ENCODE measurements around the gene RIPPLY2. TPM values are rescaled to one million over a fixed set of nuclear protein-coding genes. Genes with fewer than 3 reads are reported as not detected.
A peak's percentile ranks its signal among the peaks of the same experiment; 100 is the strongest.
"Not testable (repeated sequence)": the region's sequence is repeated elsewhere in the genome, so short reads cannot be mapped to it uniquely, and the experiment has no call there.

Gene RIPPLY2, protein sequence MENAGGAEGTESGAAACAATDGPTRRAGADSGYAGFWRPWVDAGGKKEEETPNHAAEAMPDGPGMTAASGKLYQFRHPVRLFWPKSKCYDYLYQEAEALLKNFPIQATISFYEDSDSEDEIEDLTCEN
- total RNA-seq (2014; rRNA removed) = not detected in 2 replicates
- polyA plus RNA-seq (2012) = not detected

DNA sequence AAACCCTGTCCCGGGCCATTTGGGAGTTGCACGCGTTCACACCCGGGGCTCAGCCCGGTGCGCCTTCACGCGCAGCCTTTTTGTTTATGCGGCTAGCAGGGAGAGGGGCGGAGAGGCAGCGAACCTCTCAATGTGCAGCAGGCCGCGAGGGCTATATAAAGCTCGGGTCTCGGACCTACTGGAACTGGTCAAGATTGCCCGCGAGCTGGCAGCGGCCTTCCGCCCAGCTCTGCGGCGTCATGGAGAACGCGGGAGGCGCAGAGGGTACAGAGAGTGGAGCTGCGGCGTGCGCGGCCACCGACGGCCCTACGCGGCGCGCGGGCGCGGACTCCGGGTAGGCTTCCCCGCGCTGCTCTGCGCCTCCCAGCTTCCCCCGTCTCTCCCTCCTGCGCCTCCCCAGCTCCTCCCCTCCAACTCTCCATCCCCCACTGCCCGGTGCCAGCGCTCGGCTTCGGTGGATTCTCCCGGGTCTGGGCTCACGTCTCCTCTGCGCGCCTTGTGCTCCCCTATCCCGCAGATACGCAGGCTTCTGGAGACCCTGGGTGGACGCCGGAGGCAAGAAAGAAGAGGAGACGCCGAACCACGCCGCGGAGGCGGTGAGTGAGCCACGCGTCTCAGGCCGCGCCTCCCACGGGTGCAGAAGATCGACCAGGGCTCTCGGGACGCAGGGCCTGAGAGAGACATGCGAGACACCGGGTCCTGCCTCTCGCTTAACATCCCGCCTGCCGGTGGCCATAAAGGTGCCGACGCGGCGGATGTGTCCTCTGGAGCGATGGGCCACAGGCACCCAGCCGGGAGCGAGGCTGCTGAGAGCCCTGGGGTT, at the start of gene RIPPLY2:
RIPPLY2 (plus strand) TSS at position 183 of the 823 bp plus-strand sequence; CDS start at position 240, 57 bp downstream.
- DNase-seq (ENCODE audit: low read depth) = no peak

DNA sequence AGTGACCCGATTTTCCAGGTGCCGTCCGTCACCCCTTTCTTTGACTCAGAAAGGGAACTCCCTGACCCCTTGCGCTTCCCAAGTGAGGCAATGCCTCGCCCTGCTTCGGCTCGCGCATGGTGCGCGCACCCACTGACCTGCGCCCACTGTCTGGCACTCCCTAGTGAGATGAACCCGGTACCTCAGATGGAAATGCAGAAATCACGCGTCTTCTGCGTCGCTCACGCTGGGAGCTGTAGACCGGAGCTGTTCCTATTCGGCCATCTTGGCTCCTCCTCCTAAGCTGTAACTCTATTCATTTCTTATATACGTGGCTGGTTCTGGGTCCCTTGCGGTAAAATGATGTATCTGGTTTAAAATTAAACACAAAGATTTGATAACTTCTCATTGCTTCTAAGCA, 49.7 kb upstream of the RIPPLY2 start:
- DNase-seq (ENCODE audit: low read depth) = not testable (repeated sequence)

DNA sequence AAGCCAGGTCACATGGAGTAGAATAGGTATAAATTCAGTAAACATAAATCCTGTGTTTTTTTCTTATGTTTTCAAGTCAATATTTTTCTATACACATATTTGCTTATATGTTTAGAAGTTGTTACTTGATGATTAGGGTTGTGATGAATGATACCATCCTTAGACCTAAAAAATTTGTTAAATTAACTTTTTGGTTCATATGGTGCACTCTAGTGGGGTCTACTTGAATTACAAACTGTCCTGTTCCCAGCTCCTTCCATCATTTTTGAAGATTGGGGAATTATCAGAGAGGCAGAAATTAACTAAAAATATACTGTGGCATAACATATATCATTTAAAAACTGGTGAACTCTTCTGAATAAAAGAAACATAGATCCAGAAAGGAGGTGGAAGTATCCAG, 48.3 kb upstream of the RIPPLY2 start:
- no peak for DNase-seq (ENCODE audit: low read depth)

DNA sequence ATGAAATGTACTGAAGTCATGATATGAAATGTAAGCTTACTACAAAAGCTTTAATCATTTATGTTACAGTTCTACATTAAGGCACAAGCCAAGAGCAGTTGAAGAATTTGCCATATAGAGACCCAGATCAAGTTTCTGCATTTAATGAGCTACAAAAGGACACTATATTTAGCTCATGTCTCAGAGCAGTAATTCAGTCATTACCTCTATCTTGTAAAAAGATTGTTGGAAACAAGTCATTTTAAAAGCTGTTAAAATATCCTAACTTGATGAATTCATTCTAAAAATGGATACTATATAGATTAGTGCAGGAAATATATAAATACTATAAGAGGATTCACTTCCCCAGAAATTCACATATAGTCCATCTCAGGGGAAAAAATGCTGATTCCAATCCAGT, 45.2 kb upstream of the RIPPLY2 start:
- DNase-seq (ENCODE audit: low read depth) = no peak

DNA sequence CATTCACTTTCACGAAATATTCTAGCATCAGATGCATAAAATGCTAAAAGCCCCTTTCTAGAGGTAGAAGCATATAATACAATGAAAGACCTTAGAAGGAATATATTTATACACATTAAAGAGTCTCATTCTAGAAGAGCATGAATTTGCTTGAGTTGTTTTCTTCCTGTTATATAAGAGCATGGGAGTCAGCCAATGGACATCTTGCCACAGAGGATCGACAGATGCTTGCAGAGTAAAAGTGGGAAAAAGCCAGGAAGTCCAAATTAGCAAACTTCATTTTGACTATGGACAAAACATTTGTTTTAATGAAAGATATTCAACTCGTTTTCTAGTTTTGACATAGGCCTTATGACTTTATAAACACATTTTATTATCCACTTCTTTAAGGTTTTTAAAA, 44.2 kb upstream of the RIPPLY2 start:
- DNase-seq (ENCODE audit: low read depth) = no peak

DNA sequence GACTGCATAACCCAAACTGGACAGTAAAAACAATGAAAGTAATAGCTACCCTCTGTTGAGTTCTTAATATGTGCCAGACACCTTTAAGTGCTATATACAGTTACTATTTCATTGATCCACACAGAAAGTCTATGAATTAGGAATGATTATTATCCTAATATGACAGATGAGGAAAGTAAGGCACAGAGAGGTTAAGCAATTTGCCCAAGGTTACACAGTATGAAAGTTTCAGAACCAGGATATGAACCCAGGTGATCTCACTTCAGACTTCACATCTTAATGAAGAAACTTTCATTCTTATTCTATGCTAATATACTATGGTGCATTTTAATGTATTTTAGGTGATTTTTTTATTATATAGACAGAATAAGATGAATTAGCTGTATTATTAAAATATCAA, 40.6 kb upstream of the RIPPLY2 start:
- no peak for DNase-seq (ENCODE audit: low read depth)

DNA sequence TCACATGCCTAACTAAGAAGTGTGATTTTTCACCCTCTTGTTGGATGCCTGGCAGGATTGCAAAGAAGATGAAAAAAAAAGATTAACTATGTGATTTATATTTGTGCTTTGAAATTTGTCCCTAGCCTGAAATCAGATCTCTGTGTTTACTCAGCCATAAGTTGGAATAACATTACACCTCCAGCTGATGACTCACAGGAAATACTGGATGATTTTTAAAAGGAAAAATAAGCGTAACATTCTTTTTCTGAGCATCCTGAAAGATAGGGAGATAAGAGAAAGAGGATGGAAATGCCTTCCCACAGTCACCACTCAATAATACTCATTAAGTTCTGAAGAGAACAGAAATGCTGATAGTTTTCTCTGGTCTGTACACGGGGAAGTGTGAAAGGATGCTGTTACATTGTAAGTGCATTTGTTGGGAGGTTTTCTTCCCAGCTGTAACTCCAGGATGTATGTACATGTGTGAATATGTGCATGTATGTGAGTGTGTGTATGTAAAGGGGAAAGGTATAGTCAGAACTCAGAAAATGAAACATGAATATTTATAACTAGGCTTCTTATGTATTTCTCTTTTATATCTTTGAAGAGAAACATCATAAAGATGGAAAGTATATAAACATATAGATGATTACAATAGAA, 37.4 kb upstream of the RIPPLY2 start:
- peak; percentile 57 for DNase-seq (ENCODE audit: low read depth)

DNA sequence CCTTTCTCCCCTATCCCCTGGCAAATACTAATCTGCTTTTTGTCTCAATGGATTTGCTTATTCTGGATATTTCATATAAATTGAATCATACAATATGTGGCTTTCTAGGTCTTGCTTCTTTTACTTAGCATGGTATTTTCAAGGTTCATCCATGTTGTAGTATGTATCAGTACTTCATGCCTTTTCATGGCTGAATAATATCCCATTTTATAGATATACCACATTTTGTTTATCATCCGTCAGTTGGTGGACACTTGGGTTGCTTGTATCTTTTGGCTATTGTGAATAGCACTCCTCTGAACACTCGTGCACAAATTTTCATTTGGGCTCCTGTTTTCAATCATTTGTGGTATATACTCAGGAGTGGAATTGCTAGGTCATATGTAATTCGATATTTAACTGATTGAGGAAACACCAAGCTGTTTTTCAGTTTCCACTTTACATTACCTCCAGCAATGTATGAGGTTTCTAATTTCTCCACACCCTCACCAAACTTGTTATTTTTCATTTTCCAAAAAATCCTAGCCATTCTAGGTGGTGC, 30.5 kb upstream of the RIPPLY2 start:
- no peak for DNase-seq (ENCODE audit: low read depth)

DNA sequence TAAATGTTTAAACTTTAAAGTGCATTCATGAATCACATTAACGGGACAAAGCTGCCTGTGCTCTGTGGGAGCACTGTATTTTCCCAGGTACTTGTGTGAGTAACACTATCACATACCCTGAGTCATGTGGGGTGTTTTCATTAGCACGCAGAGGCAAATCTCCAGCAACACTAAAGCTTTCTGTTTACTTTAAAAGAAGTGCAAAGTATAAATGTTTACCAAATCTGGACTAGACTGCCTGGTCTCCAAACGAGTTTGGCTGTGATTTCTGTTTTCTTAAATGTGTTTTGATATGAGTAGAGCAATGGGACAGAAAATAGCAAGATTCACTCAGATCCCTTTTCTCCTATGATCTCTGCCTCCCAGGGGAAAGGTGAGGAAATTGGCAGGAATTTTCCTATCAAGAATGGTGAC, 28.8 kb upstream of the RIPPLY2 start:
- DNase-seq (ENCODE audit: low read depth) = peak; percentile 23

DNA sequence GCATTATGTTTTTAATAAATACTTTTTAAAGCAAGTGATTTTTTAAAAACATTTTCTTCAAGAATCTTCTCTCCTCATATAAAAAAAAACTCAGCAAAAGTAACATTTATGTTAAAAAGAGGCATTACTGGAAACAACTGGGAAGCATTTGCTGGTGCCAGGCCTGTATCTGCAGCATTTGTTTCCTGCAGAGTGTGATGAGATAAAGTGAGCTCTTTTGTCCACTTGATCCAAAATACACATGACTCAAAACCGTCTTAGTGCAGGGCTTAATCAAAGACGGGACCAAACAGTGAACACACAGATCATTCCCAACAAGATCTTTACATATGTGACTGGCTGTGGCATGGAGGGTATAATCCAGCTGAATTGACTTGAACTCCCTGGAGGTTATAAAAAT, 28.3 kb upstream of the RIPPLY2 start:
- no peak for DNase-seq (ENCODE audit: low read depth)

DNA sequence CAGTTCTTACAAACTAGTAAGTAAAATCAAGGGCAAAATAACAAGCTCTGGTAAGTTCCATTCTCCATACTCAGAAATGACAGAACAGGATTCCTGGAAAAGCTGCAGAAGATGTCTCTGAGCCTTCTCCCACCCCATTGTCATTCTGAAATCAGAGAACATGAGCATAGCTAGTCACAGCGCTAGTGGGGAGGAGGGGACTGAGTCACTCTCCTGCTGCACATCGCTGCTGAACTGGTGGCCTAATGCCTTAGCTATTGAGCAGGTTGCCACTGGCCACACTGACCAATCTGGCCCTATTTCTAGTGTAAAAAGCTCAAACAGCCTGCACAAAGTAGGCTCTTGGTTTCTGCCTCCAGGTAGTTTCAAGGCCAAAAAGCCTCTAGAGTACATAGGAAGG, 26.1 kb upstream of the RIPPLY2 start:
- no peak for DNase-seq (ENCODE audit: low read depth)

DNA sequence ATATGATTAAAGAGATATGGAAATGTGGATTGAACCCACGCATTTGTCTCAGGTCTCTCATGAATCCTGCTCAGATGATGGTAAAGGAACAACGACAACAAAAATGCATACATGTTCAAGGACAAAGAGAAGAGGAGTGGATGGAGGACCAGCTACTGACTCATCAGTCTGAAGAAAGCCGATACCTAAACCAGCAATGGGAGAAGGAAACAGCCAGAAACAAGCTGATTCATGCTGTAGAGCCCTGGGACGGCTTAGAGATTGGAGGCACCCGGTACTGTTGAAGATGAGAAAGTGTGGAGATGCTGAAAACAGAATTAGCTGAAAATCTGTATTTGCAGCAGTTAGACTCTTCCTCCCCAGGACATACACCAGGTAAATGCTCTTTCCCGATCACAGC, 14.4 kb upstream of the RIPPLY2 start:
- peak; percentile 58 for DNase-seq (ENCODE audit: low read depth)

DNA sequence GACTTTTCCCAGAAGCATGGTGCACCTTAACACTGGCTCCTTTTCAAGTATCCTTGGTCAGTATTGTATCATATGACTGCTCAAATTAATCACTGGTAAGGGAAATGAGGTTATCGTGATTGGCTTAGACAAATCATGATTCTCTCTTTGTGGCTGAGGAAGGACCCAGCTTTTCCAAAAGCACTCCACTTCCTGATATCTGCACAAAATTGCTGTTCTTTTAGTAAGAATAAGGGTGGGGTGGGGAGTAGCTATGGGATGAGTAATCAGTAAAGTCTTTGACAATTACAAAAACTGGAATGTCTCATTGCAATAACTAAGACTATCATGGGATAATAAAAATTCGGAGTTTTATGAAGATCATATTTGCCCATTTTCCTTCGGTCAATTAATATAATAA, 9.0 kb upstream of the RIPPLY2 start:
- no peak for DNase-seq (ENCODE audit: low read depth)

DNA sequence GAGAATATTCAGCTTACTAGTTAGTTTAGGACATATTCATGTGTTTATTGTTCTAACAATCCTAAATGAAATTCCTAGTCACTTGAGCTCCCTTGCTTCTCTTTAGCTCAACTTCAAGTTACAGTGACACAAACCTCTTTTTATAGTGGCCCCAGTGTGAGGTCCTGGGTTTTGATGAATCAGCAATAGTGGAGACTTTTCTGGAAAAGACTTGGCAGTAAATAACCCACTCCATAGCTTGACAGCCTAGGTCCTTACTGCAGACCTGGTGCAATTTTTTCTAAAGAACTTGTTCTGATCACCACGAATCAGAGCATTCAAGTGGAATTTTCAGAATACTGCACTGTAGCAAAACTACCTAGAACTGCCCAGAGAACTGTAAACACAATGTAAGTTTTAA, 6.9 kb upstream of the RIPPLY2 start:
- DNase-seq (ENCODE audit: low read depth) = no peak

DNA sequence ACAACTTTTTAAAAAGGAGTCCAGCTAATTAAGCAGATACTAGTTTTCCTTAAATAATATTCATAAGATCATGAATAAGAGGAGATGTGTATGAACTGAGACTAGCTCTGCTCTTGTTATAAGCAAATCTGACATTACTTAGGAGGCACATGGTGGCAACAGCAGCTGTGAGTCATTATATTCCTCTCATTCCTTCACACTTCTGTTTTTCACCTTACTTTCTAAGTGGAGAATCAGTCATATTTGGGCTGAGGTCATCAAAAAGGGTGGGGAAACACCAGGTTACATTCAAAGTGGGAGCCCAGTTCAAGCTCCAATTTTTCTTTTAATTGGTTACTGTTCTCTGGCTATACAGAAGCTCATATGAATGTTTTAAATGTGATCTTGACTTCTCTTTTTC, 6.0 kb upstream of the RIPPLY2 start:
- DNase-seq (ENCODE audit: low read depth) = no peak

DNA sequence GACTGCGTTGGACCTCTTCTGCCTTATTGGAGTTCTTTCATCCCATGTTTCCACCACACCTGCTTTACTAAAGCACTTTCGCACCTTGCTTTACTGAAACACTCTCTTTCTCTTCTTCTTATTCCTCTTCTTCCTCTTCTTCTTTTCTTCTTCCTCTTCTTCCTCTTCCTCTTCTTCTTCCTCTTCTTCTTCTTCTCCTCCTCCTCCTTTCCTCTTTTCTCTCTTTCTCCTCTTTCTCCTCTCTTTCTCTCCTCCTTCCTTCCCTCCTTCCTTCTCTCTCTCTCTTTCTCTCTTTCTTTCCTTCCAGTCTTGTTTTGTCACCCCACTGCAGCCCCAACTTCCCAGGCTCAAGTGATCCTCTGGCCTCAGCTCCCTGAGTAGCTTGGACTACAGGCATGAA, 4.0 kb upstream of the RIPPLY2 start:
- no peak for DNase-seq (ENCODE audit: low read depth)

DNA sequence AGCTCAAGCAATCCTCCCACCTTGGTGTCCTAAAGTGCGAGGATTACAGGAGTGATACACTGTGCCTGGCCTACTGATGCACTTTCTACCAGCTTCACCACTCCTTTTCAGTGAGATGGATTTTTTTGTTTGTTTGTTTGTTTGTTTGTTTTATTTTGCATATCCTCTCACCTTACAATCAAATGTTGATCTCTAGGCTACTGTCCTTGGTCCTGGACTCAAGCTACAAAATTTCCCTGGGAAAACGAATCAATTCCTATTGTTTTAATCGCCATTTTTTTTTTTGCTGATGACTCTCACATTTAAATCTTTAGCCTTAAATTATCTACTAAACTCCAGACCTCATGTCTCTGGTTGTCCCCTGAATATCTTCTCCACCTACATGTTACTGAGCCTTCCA, 3.5 kb upstream of the RIPPLY2 start:
- no peak for DNase-seq (ENCODE audit: low read depth)

DNA sequence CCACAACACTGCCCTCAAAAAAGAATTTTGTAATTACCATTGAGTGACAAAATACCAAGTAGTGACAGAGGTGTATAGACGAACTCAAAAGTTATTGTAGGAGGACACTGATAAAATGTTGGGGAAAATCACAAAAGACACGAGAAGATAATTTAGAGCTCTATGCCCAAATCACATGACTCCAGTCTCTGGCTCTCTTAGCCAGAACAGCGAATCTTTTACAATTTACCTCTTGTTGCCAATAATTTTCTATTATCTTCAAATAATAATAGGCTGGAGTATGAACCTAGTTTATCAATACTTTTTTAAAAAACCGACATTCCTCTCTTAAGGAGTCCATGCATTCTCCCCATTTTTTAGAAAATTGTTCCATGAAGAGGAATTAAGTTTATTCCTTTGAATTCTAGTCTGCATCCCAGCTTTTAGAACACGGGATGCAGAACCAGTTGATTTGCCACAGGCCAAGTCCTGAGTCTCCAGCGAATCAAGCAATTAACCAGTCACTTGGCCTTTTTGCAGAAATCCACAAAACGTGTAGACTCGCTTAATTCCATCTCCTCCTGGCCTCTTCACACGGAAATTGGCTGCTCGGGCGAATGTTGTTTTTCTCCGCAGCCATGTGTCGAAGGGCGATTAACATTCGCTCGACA, 507 bp upstream of the RIPPLY2 start:
- no peak for DNase-seq (ENCODE audit: low read depth)

DNA sequence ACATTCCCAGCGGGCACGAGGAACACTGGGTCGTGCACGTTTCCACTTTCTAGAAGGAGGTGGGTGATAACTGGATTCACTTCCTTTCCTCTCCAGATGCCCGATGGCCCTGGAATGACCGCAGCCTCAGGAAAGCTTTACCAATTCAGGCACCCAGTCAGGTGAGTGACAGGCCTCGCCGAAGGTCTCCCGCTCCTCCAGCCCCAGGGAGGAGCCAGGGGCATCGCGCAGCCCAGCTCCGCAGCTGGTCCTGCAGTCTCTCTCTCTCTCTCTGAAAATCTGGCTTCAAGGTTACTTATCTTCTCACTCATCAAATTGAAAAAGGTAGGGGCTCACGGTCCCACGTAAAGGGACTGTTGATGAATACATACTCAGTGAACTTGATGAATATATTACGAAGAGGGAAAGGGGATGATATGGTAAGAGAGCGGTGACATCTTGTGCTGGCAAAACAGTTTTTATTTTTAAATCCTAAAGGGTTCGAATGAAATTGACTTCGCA, 891 bp downstream of the RIPPLY2 start:
- DNase-seq (ENCODE audit: low read depth) = no peak

DNA sequence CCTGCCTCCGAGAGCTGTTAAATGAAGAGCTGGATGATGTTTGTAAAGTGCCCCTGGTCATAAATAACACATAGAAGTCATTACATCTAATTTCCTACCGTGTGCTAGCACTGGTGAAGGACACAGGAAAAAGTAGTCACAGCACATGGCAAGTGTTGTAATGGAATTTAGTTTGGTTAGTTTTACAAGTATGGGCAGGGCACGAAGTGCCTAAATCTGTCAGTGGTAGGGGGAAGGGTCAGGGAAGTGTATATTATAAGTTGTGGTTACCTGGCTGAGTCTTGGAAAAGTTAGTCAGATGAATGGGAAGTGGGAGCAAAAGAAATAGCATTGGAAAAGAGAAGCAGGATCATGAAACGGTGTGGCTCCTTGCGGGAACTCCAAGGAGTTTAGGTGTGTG, 1.6 kb downstream of the RIPPLY2 start:
- DNase-seq (ENCODE audit: low read depth) = no peak

DNA sequence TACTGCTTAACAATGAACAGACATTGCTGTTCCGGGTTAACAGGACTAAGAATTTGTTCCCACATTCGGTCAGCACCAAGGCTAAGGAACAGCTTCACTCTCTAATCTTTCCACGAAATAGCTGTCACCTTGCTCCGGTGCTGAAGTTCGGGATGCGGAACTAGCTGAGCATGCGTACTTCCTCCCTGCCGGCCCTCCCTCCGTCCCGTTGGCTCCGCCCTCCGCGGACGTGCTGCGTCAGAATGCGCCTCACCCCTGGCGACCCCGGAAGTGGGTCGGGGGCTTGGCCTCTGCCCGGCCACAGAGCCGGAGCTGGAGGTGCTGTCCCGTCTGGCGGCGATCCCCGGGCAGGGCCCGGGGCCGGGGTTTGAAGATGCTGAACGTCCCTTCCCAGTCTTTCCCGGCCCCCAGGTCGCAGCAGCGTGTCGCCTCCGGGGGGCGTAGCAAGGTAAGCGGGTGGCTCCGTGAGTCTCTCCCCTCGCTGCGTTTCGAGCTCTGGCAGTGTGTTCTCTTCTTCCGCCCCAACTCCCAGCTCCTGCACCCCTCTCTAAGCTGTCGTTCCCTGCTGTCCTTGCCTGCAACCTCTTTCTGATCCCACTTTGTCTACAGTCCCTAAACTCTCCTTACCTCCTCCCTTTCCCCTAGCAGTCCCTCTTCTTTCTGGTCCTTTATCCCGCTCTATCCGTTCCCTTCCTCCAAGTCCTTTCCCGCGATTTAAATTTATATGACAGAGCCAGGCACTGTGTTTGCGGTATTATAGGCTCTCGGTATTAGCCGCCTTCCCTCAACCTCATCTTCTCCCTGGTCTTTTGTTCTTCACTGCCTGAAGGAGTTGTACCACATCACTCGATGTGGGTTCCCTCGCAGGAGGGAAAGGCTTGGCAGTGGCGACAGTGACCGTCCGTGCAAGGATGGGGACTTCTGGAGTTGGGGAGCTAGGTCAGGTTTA, 6.5 kb downstream of the RIPPLY2 start, which contains the start of gene CYB5R4:
CYB5R4 (plus strand) TSS at position 280 of the 949 bp plus-strand sequence; CDS start at position 374, 94 bp downstream.
- peak; percentile 95 for DNase-seq (ENCODE audit: low read depth)
